ENCODE results near the gene SERTAD1.
"Not testable (repeated sequence)": the region's sequence is repeated elsewhere in the genome, so short reads cannot be mapped to it uniquely, and the experiment has no call there.

Gene SERTAD1

GRCh38 chr19:40413291-40413845, 12.4 kb downstream of the SERTAD1 start, which contains the start of gene PRX:
Gene PRX, minus strand, starts transcription at chr19:40413378. Its CDS starts 5,446 bp downstream, at chr19:40407932.
- no peak within 1 kb of the TSS for H3K4me3 ChIP-seq (ENCODE audit: low read length in 2 of 2)
- peaks cover 24% of the 10 kb centered on the region for H3K4me1 ChIP-seq (ENCODE audit: control insufficient read depth, insufficient read depth, low read length)
- H3K27me3 ChIP-seq (ENCODE audit: control insufficient read depth in 1 of 2, insufficient read depth in 2 of 2, low read length in 2 of 2) = no peaks in the 10 kb centered on the region
- H3K9ac ChIP-seq (ENCODE audit: low read length in 2 of 2) = no peak within 1 kb of the TSS
- H3K27ac ChIP-seq (ENCODE audit: low read length) = no peak within 1 kb of the TSS
- H3K36me3 ChIP-seq (ENCODE audit: control insufficient read depth in 2 of 2, insufficient read depth in 2 of 2, low read length in 2 of 2) = no peaks in the 10 kb centered on the region
- H3K9me3 ChIP-seq (ENCODE audit: control insufficient read depth in 2 of 2, low read length in 2 of 2) = no peaks in the 10 kb centered on the region

GRCh38 chr19:40412866-40413265, 12.9 kb downstream of the SERTAD1 start:
- no peak overlapping the region for H3K9ac ChIP-seq (ENCODE audit: low read length in 2 of 2)
- peaks cover 23% of the 10 kb centered on the region for H3K4me1 ChIP-seq (ENCODE audit: control insufficient read depth, insufficient read depth, low read length)
- H3K4me3 ChIP-seq (ENCODE audit: low read length in 2 of 2) = no peak overlapping the region

GRCh38 chr19:40411958-40412499, 13.8 kb downstream of the SERTAD1 start:
- peaks cover 15% of the 10 kb centered on the region for H3K4me1 ChIP-seq (ENCODE audit: control insufficient read depth, insufficient read depth, low read length)
- H3K4me3 ChIP-seq (ENCODE audit: low read length in 2 of 2) = no peak overlapping the region
- peak overlapping the region in 1 of 2 donors; percentile 21 for H3K9ac ChIP-seq (ENCODE audit: low read length in 2 of 2)
- H3K36me3 ChIP-seq (ENCODE audit: control insufficient read depth in 2 of 2, insufficient read depth in 2 of 2, low read length in 2 of 2) = no peaks in the 10 kb centered on the region
- H3K9me3 ChIP-seq (ENCODE audit: control insufficient read depth in 2 of 2, low read length in 2 of 2) = no peaks in the 10 kb centered on the region
- H3K27me3 ChIP-seq (ENCODE audit: control insufficient read depth in 1 of 2, insufficient read depth in 2 of 2, low read length in 2 of 2) = no peaks in the 10 kb centered on the region
- no peak overlapping the region for H3K27ac ChIP-seq (ENCODE audit: low read length)

More at GRCh38 chr19:40412866-40413265, 12.9 kb downstream of the SERTAD1 start:
- no peak overlapping the region for H3K27ac ChIP-seq (ENCODE audit: low read length)
- H3K27me3 ChIP-seq (ENCODE audit: control insufficient read depth in 1 of 2, insufficient read depth in 2 of 2, low read length in 2 of 2) = no peaks in the 10 kb centered on the region
- no peaks in the 10 kb centered on the region for H3K36me3 ChIP-seq (ENCODE audit: control insufficient read depth in 2 of 2, insufficient read depth in 2 of 2, low read length in 2 of 2)
- H3K9me3 ChIP-seq (ENCODE audit: control insufficient read depth in 2 of 2, low read length in 2 of 2) = no peaks in the 10 kb centered on the region

GRCh38 chr19:40411125-40411842, 14.5 kb downstream of the SERTAD1 start:
- H3K9me3 ChIP-seq (ENCODE audit: control insufficient read depth in 2 of 2, low read length in 2 of 2) = no peaks in the 10 kb centered on the region
- H3K27ac ChIP-seq (ENCODE audit: low read length) = peak overlapping the region; percentile 37
- H3K36me3 ChIP-seq (ENCODE audit: control insufficient read depth in 2 of 2, insufficient read depth in 2 of 2, low read length in 2 of 2) = no peaks in the 10 kb centered on the region
- H3K27me3 ChIP-seq (ENCODE audit: control insufficient read depth in 1 of 2, insufficient read depth in 2 of 2, low read length in 2 of 2) = no peaks in the 10 kb centered on the region
- peaks cover 15% of the 10 kb centered on the region for H3K4me1 ChIP-seq (ENCODE audit: control insufficient read depth, insufficient read depth, low read length)
- H3K4me3 ChIP-seq (ENCODE audit: low read length in 2 of 2) = peak overlapping the region in 1 of 2 donors; percentile 22
- peak overlapping the region in 1 of 2 donors; percentile 29 for H3K9ac ChIP-seq (ENCODE audit: low read length in 2 of 2)

- H3K27ac ChIP-seq (ENCODE audit: low read length) = no peak overlapping the region
- H3K4me3 ChIP-seq (ENCODE audit: low read length in 2 of 2) = no peak overlapping the region
- peaks cover 15% of the 10 kb centered on the region for H3K4me1 ChIP-seq (ENCODE audit: control insufficient read depth, insufficient read depth, low read length)
- H3K36me3 ChIP-seq (ENCODE audit: control insufficient read depth in 2 of 2, insufficient read depth in 2 of 2, low read length in 2 of 2) = no peaks in the 10 kb centered on the region
- no peaks in the 10 kb centered on the region for H3K27me3 ChIP-seq (ENCODE audit: control insufficient read depth in 1 of 2, insufficient read depth in 2 of 2, low read length in 2 of 2)
- no peak overlapping the region for H3K9ac ChIP-seq (ENCODE audit: low read length in 2 of 2)
- H3K9me3 ChIP-seq (ENCODE audit: control insufficient read depth in 2 of 2, low read length in 2 of 2) = no peaks in the 10 kb centered on the region
These were observed 15.8 kb downstream of the SERTAD1 start for GRCh38 chr19:40410030-40410389.

GRCh38 chr19:40408598-40408925, 17.2 kb downstream of the SERTAD1 start:
- H3K27me3 ChIP-seq (ENCODE audit: control insufficient read depth in 1 of 2, insufficient read depth in 2 of 2, low read length in 2 of 2); H3K9me3 ChIP-seq (ENCODE audit: control insufficient read depth in 2 of 2, low read length in 2 of 2); H3K4me3 ChIP-seq (ENCODE audit: low read length in 2 of 2); H3K36me3 ChIP-seq (ENCODE audit: control insufficient read depth in 2 of 2, insufficient read depth in 2 of 2, low read length in 2 of 2); H3K9ac ChIP-seq (ENCODE audit: low read length in 2 of 2); H3K27ac ChIP-seq (ENCODE audit: low read length): not testable (repeated sequence)
- peaks cover 15% of the 10 kb centered on the region for H3K4me1 ChIP-seq (ENCODE audit: control insufficient read depth, insufficient read depth, low read length)

GRCh38 chr19:40407714-40408597, 17.8 kb downstream of the SERTAD1 start:
- Histone ChIP-seq H3K9me3 (ENCODE audit: control insufficient read depth in 2 of 2, low read length in 2 of 2) (no peaks in the 10 kb centered on the region), H3K9ac (ENCODE audit: low read length in 2 of 2) (no peak overlapping the region), H3K27me3 (ENCODE audit: control insufficient read depth in 1 of 2, insufficient read depth in 2 of 2, low read length in 2 of 2) (no peaks in the 10 kb centered on the region), H3K36me3 (ENCODE audit: control insufficient read depth in 2 of 2, insufficient read depth in 2 of 2, low read length in 2 of 2) (no peaks in the 10 kb centered on the region), H3K4me1 (ENCODE audit: control insufficient read depth, insufficient read depth, low read length) (peaks cover 19% of the 10 kb centered on the region), H3K27ac (ENCODE audit: low read length) (no peak overlapping the region), H3K4me3 (ENCODE audit: low read length in 2 of 2) (no peak overlapping the region)

- Histone ChIP-seq H3K36me3 (ENCODE audit: control insufficient read depth in 2 of 2, insufficient read depth in 2 of 2, low read length in 2 of 2) (no peaks in the 10 kb centered on the region), H3K9me3 (ENCODE audit: control insufficient read depth in 2 of 2, low read length in 2 of 2) (no peaks in the 10 kb centered on the region), H3K9ac (ENCODE audit: low read length in 2 of 2) (peak overlapping the region in 1 of 2 donors; percentile 29), H3K27me3 (ENCODE audit: control insufficient read depth in 1 of 2, insufficient read depth in 2 of 2, low read length in 2 of 2) (no peaks in the 10 kb centered on the region), H3K27ac (ENCODE audit: low read length) (peak overlapping the region; percentile 62), H3K4me1 (ENCODE audit: control insufficient read depth, insufficient read depth, low read length) (peaks cover 9% of the 10 kb centered on the region), H3K4me3 (ENCODE audit: low read length in 2 of 2) (peak overlapping the region; percentile 50 to 72)
These were observed 22.4 kb downstream of the SERTAD1 start for GRCh38 chr19:40403262-40403984.

- H3K36me3 ChIP-seq (ENCODE audit: control insufficient read depth in 2 of 2, insufficient read depth in 2 of 2, low read length in 2 of 2) = no peaks in the 10 kb centered on the region
- no peaks in the 10 kb centered on the region for H3K27me3 ChIP-seq (ENCODE audit: control insufficient read depth in 1 of 2, insufficient read depth in 2 of 2, low read length in 2 of 2)
- no peaks in the 10 kb centered on the region for H3K9me3 ChIP-seq (ENCODE audit: control insufficient read depth in 2 of 2, low read length in 2 of 2)
- H3K27ac ChIP-seq (ENCODE audit: low read length) = no peak overlapping the region
- no peak overlapping the region for H3K9ac ChIP-seq (ENCODE audit: low read length in 2 of 2)
- H3K4me1 ChIP-seq (ENCODE audit: control insufficient read depth, insufficient read depth, low read length) = peaks cover 9% of the 10 kb centered on the region
- H3K4me3 ChIP-seq (ENCODE audit: low read length in 2 of 2) = no peak overlapping the region
These were observed 25.2 kb downstream of the SERTAD1 start for GRCh38 chr19:40400559-40400958.

- Histone ChIP-seq H3K9ac (ENCODE audit: low read length in 2 of 2) (no peak overlapping the region), H3K9me3 (ENCODE audit: control insufficient read depth in 2 of 2, low read length in 2 of 2) (no peaks in the 10 kb centered on the region), H3K4me3 (ENCODE audit: low read length in 2 of 2) (no peak overlapping the region), H3K27ac (ENCODE audit: low read length) (no peak overlapping the region), H3K4me1 (ENCODE audit: control insufficient read depth, insufficient read depth, low read length) (peaks cover 4% of the 10 kb centered on the region), H3K36me3 (ENCODE audit: control insufficient read depth in 2 of 2, insufficient read depth in 2 of 2, low read length in 2 of 2) (no peaks in the 10 kb centered on the region), H3K27me3 (ENCODE audit: control insufficient read depth in 1 of 2, insufficient read depth in 2 of 2, low read length in 2 of 2) (no peaks in the 10 kb centered on the region)
These were observed 27.2 kb downstream of the SERTAD1 start for GRCh38 chr19:40398417-40399131.

All from stomach smooth muscle (tissue), 2 donors.